GM19452 (cell line): Measurements from ENCODE around the gene PPIA.
"Not testable (repeated sequence)": the region's sequence is repeated elsewhere in the genome, so short reads cannot be mapped to it uniquely, and the experiment has no call there.

Experiments
- ATAC-seq: cut with Tn5 transposase; IDR thresholded peaks from one replicate; pipeline ENCODE4 v1.9.1; 2021; ENCODE audit not compliant: unreplicated experiment

PPIA gene

DNA sequence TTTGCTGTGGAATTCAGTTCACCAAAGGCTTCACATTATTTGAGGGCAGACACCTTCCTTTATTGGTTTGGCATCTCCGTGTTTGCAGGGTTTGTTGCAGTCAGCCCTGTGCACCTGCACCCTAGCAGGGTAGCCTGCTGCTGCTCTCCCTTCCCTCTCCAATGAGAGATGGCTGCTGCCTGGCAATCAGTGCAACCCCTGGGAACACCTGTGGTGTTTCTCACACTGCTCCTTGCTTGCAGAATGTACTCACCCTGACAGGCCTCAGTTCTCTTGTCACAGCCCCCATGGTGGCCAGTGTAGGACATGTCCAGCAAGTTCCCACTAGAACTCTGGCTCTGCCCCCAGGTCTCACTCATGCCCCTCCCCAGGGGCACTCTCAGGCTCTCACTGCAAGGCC, 12.1 kb upstream of the PPIA start:
- ATAC-seq, result no peak

DNA sequence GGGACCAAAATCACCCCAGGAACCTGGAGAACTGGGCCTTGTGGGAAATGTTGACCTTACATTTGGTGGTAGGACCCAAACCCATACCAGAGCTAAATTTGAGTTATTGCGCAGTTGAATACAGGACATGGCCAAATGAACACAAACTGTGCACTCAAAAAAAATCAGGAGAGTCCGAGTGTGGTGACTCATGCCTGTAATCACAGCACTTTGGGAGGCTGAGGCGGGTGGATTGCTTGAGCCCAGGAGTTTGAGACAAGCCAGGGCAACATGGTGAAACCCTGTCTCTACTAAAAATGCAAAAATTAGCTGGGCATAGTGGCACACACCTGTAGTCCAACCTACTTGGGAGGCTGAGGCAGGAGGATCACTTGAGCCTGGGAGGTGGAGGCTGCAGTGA, 11.3 kb upstream of the PPIA start:
- not testable (repeated sequence) for ATAC-seq

DNA sequence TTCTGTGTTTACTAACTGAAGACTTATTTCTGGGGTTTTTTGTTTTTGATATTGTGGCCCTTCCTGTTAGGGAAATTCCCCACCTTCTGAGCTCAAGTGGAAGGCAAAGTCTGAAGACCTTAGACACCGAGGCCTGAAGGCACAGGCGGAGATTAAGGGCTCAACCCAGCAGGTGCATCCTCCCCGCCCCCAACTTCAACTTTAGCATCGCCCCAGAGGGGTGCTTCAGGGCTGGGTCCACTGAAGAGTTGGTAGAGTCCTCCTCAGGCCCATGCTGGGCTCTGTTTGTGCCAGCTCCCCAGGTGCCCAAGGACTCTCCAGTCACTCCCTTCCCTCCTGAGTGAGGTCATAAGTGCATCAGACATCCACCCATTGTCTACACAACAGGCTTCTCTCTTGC, 9.4 kb upstream of the PPIA start:
- ATAC-seq, result no peak

DNA sequence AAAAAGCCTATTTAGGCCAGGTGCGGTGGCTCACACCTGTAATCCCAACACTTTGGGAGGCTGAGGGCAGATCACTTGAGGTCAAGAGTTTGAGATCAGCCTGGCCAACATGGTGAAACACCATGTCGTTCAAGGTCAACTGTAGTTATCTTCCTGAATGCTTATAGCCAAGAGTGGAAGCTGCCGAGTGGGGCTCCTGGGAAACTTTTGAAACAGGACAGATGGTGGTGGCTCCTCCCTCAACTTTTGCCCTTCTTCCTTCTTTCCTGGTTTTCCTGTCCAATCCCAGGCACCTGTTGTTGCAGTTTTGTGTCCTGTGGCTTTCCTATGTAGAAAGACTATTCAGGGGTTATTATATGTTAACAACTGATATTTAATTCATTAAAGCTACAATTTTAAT, 8.7 kb upstream of the PPIA start:
- ATAC-seq, result no peak

DNA sequence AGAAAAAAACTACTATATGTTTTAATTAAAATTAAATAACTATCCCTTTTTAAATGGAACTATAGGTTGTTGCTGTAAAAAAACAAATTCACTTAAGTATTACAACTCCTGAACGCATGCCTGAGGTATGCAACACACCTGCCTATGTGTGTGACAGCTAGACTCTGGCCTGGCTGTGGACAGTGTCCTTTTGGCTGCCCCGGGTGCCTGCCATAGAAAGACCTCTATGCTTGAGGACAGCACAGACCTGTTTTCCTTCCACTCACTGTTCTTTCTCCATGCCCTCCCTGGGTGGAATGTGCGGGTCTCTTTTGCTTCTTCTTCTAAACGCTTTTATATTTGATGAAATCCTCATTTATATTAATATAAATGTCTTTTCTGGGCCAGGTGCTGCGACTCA, 6.5 kb upstream of the PPIA start:
- no peak for ATAC-seq

DNA sequence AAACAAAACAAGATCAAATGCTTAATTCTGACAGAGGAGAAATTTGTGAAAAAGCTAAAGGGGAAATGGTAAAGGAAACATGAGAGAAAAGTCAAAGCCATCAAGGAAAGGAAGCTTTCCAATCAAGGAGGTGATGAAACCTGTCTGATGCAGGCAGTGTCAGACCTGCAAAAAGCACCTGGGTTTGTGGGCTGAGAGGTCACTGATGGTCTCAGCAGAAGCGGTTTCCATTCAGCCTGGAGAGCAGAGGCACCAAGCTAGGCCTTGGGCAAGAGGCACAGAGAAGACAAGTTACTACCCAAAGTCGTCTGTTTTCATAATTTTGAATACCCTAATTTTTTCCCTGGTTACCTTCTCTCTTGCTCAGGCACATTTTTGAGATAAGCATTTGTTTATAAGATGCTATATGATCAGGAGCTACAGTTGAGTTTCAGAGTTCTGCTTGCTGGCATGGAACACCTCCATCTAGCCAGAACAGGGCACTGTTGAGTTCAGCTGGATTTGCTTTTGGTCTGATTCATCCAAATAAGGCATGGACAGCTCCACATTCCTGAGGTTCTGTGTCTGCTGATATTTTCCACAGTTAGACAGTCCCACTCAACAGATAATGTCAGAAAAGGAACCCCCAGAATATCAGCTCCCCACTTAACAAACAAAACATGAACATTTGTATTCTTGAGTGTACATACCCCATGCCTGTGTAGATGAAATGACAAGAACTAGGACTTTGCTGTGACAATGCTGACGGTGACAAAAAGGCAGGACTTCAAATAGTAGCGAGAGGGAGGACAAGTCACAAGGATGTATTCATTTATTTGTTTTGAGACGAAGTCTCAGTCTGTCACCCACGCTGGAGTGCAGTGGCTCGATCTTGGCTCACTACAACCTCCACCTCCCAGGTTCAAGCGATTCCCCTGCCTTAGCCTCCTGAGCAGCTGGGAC, 4.9 kb upstream of the PPIA start:
- ATAC-seq, result no peak

DNA sequence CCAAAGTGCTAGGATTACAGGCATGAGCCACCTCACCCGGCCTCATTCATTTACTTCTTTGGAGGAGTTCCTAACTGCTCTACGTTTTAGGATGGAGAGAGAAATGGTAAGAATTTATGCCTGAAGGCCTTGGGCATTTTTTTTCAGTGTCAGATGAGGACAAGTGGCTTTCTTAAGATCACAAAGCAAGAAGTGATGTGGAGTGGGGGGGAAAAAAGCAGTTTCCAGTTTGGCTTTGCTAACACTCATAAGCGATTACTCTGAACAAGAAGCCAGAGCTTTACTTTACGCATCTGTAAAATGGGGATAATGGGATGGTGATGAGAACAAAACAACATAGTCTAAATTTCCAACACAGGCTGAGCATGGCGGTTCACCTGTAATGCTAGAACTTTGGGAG, 2.6 kb upstream of the PPIA start:
- ATAC-seq, result no peak

DNA sequence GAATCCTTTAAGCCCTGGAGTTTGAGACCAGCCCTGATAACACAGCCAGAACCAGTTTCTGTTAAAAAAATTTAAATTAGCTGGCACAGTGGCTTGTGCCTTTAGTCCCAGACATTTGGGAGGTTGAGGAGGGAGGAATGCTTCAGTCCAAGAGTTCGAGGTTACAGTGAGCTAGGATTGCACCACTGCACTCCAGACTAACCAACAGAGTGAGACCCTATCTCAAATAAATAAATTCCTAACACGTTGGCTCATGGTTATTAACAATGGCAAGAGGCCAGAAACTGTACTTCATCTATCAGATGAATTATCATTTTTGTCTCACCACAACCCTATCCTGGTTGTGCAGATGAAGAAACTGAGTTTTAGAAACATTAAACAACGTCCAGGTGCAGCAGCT, 2.1 kb upstream of the PPIA start:
- no peak for ATAC-seq

DNA sequence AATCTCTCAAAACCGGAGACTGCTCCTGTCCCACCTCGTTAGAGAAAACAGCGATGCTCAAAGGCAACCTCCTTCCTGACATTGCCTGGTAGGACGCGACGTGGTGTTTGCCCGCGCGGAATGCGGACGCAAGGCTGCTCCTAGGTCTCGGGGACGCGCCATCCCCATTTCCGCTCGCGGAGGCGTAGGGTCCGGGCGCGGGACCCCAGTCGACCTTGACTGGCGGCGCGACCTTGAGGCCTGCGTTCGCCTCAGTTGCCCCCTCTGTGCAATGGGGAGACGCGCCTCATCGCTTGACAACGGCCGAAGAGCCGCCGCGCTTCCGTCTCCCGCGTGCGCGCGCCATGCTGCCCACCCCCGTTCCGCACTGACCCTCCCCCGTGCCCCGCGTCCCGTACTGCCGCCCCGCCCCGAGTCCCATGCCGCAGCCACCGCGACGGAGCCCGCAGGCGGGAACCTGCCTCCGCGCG, 412 bp upstream of the PPIA start:
- peak; percentile 20 for ATAC-seq

DNA sequence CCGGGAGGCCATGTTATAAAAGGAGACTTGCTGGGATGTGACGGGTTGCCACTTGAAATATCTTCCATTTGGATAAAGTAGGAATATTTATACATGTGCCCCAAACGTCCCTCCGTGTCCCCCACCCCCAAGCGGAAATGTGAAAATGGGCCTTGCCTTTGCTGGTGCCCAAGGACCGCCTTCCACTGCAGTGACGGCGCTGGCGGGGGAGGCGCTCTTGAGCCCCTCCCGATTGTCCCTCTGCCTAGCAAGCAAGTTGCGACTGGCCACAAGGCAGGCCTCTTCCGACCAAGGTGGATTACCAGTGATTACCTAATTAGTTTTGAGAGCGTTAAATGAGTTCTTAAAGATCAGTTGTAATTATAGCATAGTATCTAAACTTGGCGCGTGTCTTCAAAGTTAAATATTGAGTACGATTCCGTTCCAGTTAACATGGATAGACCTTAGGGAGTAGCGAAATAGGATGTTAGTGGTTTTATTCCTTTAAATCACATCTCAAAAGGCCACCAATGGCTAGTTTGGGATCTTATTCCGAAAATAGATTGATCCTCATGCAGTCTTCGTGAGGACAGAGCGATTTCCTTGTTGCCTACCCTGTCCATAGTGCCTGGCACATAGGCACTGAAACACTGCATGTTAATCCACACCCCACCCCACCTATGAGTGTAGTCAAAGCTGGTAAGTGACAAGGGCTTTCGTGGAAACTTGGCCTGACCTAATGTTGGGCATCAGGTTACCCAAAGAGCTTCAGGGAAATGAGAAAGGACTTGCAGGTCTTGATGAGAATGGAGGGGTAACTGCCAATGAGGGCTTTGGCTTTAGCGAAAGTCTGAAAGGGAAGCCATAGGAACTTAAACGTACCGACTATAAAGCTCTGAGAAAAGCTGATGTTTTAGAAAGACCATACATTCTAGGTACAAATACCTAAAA, 1.1 kb downstream of the PPIA start:
- peak; percentile 54 for ATAC-seq

DNA sequence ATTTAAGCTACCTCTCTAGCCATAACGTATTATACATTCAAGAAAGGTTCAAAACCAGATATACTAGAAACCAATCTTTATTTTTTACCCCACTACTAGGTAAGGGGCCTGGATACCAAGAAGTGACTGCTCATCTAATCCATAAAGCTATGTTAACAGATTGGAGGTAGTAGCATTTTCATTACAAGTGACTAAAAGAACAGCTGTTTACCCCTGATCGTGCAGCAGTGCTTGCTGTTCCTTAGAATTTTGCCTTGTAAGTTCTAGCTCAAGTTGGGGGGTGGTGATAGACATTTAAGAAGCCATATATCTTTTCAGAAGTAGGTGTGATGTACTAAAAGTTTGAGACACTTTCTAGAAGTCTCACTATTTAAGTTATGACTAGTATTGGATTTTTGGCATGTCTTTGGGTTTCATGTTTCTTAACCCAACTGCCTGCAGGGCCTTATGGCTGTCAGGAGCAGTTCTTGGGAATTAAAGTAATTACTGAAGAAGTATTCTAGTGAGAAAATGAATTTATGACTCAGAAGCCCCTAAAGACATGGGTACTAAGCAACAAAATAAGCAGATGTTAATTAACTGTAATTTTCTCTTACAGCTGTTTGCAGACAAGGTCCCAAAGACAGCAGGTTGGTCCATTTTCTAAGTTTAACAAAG, 2.3 kb downstream of the PPIA start:
- ATAC-seq, result no peak

DNA sequence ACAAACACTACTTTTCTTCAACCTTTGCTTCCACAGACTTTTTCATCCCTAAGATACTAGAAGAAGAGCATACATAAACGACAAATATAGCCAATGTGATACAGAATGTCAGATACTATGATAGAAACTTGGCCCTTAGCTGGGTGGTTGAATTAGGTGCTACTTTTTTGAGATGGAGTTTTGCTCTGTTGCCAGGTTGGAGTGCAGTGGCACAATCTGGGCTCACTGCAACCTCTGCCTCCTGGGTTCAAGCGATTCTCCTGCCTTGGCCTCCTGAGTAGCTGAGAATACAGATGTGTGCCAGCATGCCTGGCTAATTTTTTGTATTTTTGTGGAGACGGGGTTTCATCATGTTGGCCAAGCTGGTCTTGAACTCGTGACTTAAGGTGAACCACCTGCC, 3.5 kb downstream of the PPIA start:
- no peak for ATAC-seq

DNA sequence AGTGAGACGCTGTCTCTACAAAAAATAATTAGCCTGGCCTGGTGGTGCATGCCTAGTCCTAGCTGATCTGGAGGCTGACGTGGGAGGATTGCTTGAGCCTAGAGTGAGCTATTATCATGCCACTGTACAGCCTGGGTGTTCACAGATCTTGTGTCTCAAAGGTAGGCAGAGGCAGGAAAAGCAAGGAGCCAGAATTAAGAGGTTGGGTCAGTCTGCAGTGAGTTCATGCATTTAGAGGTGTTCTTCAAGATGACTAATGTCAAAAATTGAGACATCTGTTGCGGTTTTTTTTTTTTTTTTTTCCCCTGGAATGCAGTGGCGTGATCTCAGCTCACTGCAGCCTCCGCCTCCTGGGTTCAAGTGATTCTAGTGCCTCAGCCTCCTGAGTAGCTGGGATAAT, 5.4 kb downstream of the PPIA start:
- ATAC-seq, result no peak

DNA sequence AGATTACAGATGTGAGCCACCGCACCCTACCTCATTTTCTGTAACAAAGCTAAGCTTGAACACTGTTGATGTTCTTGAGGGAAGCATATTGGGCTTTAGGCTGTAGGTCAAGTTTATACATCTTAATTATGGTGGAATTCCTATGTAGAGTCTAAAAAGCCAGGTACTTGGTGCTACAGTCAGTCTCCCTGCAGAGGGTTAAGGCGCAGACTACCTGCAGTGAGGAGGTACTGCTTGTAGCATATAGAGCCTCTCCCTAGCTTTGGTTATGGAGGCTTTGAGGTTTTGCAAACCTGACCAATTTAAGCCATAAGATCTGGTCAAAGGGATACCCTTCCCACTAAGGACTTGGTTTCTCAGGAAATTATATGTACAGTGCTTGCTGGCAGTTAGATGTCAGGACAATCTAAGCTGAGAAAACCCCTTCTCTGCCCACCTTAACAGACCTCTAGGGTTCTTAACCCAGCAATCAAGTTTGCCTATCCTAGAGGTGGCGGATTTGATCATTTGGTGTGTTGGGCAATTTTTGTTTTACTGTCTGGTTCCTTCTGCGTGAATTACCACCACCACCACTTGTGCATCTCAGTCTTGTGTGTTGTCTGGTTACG, 6.0 kb downstream of the PPIA start:
- no peak for ATAC-seq

DNA sequence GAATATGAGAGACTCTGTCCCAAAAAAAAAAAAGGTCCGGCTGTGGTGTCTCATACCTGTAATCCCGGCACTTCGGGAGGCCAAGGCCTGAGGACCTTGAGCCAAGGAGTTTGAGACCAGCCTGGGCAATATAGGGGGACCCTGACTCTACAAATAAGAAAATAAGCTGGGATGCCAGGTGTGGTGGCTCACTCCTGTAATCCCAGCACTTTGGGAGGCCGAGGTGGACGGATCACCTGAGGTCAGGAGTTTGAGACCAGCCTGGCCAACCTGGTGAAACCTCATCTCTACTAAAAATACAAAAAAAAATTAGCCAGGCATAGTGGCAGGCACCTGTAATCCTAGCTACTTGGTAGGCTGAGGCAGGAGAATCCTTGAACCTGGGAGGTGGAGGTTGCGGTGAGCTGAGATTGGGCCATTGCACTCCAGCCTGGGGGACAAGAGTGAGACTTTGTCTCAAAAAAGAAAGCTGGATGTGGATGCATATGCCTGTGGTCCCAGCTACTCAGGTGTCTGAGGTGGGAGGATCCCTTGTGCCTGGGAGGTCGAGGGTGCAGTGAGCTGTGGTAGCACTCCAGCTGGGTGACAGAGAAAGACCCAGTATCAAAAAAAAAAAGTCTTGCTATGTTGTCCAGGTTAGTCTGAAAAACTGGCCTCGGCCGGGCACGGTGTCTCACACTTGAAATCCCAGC, 7.5 kb downstream of the PPIA start:
- ATAC-seq, result not testable (repeated sequence)

DNA sequence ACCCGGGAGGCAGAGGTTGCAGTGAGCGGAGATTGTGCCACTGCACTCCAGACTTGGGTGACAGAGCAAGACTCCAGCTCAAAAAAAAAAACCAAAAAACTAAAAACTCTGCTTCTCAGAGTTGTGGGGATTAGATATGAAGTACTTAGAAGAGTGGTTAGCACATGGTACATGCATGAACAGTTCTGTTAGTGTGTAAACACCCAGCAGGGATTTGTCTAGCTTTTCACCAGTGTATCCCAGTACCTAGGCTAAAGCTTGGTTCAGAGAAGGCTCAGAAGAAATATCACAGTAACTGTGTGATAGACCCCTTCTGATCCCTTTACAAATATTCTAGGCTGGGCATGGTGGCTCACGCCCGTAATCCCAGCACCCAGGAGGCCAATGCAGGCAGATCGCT, 9.5 kb downstream of the PPIA start:
- no peak for ATAC-seq

DNA sequence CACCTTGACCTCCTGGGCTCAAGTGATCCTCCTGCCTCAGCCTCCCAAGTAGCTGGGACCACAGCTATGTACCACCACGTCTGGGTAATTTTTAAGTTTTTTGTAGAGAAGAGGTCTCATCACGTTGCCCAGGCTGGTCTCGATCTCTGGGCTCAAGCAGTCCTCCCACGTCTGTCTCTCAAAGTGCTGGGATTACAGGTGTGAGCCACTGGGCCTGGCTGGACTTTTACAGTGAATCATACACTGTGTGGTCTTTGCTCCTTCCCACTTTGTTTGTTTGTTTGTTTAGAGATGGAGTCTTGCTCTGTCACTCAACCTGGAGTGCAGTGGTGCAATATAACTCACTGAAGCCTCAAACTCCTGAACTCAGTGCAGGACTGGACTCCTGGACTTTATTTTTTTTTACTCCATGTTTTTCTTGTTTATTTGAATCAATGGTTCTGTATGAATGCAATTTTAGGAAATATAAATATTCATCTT, 12.5 kb downstream of the PPIA start:
- ATAC-seq, result no peak

DNA sequence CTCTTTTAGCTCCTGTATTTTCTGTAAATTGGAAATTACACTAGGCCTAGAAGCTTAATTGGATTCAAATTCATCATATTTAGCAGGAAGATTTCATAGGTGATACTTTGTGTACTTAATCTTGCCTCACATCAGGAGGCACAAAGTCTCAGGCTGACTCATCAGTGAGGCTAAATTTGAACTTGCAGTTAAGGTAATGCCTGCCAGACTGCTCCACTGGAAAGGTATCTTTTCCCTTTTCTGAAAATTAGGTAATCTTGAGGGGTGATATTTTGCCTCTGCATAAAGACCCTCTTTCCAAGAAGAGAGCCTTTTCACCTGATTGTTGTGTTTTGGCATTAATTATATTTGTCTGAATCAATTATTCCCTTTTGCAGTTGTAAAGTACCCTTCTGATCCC, 14.6 kb downstream of the PPIA start:
- no peak for ATAC-seq

DNA sequence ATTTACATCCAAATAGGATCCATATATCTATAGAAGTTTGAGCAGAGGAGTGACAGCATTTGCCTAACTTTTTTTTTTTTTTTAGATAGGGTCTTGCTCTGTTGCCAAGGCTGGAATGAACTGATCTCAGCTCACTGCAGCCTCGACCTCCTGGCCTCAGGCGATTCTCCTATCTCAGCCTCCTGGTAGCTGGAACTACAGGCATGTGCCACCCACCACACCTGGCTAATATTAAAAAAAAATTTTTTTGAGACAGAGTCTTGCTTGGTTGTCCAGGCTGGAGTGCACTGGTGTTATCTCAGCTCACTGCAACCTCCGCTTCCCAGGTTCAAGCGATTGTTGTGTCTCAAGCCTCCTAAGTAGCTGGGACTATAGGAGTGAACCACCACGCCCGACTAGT, 15.1 kb downstream of the PPIA start:
- ATAC-seq, result no peak

DNA sequence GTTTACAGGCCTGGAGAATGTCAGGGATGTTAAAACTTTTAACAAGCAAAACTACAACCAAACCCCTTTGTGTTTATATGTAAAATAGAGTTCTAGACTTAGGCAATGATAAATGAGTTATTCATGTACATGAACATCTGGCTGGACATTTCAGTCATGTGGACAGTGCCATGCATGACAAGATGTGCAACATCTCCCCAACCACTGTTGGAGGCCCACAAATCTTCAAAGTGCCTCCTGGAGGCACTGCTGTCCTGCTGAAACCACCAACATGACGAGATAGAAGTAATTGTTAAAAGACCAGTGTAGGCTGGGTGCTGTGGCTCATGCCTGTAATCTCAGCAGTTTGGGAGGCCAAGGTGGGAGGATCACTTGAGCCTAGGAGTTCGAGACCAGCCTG, 18.4 kb downstream of the PPIA start:
- ATAC-seq, result no peak
